Neural cell (in vitro differentiated cells): ENCODE data around the gene PRDM15. TPM values are rescaled to one million over a fixed set of nuclear protein-coding genes. Genes with fewer than 3 reads are reported as not detected.

Source experiments
- H2AFZ ChIP-seq: fragments of 200-600, 300-800 bp; sonication (generic), shearing (Covaris generic); 2 replicates; pipeline ENCODE4 v1.6.0; 2014; ENCODE audit warnings: low read depth, mild to moderate bottlenecking, antibody characterized with exemption, low read length, moderate library complexity
- H3F3A ChIP-seq: fragments of 200-600 bp; shearing (Covaris generic); 2 replicates; pipeline ENCODE4 v1.6.1; 2016; ENCODE audit warnings: mild to moderate bottlenecking, moderate library complexity, mixed read lengths, antibody characterized with exemption, low read length; ENCODE audit not compliant: insufficient read depth, poor library complexity, severe bottlenecking
- H3K27ac ChIP-seq: fragments of 200-600, 300-800 bp; sonication (generic), shearing (Covaris generic); 2 replicates; pipeline ENCODE4 v1.5.1; 2014; ENCODE audit warnings: mild to moderate bottlenecking, low read length, moderate library complexity
- H3K27me3 ChIP-seq: fragments of 300-800, 200-600 bp; sonication (generic), shearing (Covaris generic); 2 replicates; pipeline ENCODE4 v1.6.0; 2014; ENCODE audit warnings: mild to moderate bottlenecking, low read depth, low read length, moderate library complexity; ENCODE audit not compliant: insufficient read depth
- H3K36me3 ChIP-seq: fragments of 300-800, 200-600 bp; sonication (generic), shearing (Covaris generic); 2 replicates; pipeline ENCODE4 v1.5.1; 2014; ENCODE audit warnings: mild to moderate bottlenecking, antibody characterized with exemption, low read length, moderate library complexity; ENCODE audit not compliant: insufficient read depth
- H3K4me2 ChIP-seq: fragments of 300-800, 200-600 bp; sonication (generic), shearing (Covaris generic); 2 replicates; pipeline ENCODE4 v1.6.0; 2014; ENCODE audit warnings: mild to moderate bottlenecking, low read length
- H3K4me3 ChIP-seq: fragments of 300-800, 200-600 bp; sonication (generic), shearing (Covaris generic); 2 replicates; pipeline ENCODE4 v1.5.1; 2014; ENCODE audit warnings: mild to moderate bottlenecking, low read length, moderate library complexity
- H3K79me2 ChIP-seq: fragments of 200-600 bp; shearing (Covaris generic); replicated peaks from 2 replicates; pipeline ENCODE4 v1.6.0; 2014; ENCODE audit warnings: mild to moderate bottlenecking, low read length, moderate library complexity; ENCODE audit not compliant: insufficient read depth
- H3K9ac ChIP-seq: fragments of 300-800, 200-600 bp; sonication (generic), shearing (Covaris generic); 2 replicates; pipeline ENCODE4 v1.6.1; 2016; ENCODE audit warnings: mild to moderate bottlenecking, low read length, mixed read lengths
- H3K9me2 ChIP-seq: fragments of 200-600 bp; shearing (Covaris generic); 2 replicates; pipeline ENCODE4 v1.6.1; 2016; ENCODE audit warnings: mild to moderate bottlenecking, low read length, mixed read lengths; ENCODE audit not compliant: insufficient read depth
- H3K9me3 ChIP-seq: fragments of 200-600, 300-800 bp; sonication (generic), shearing (Covaris generic); 2 replicates; pipeline ENCODE4 v1.6.1; 2016; ENCODE audit warnings: mild to moderate bottlenecking, mixed run types, low read length, moderate library complexity, mixed read lengths
- H4K20me1 ChIP-seq: fragments of 200-600 bp; shearing (Covaris generic); 2 replicates; pipeline ENCODE4 v1.6.1; 2016; ENCODE audit warnings: mild to moderate bottlenecking, mixed run types; ENCODE audit not compliant: insufficient read depth
- EP300 ChIP-seq: fragments of 450-650 bp; conservative IDR thresholded peaks from 2 replicates; pipeline ENCODE4 v1.6.1; 2014; ENCODE audit warnings: antibody characterized with exemption, mild to moderate bottlenecking, moderate library complexity; ENCODE audit not compliant: poor library complexity, severe bottlenecking
- EZH2 ChIP-seq: fragments of 200-600, 300-800 bp; shearing (Covaris generic), sonication (generic); IDR thresholded peaks from 2 replicates; pipeline ENCODE4 v1.6.1; 2014; ENCODE audit warnings: antibody characterized with exemption, low read length, borderline replicate concordance, mild to moderate bottlenecking; ENCODE audit not compliant: insufficient read depth, poor library complexity, severe bottlenecking
- MXI1 ChIP-seq: fragments of 450-650 bp; conservative IDR thresholded peaks from 2 replicates; pipeline ENCODE4 v1.6.1; 2014; ENCODE audit warnings: antibody characterized with exemption, mild to moderate bottlenecking; ENCODE audit not compliant: poor library complexity, severe bottlenecking
- POLR2AphosphoS5 ChIP-seq: IDR thresholded peaks from 2 replicates; pipeline ENCODE4 v1.6.1; 2012
- RAD21 ChIP-seq: fragments of 450-650 bp; conservative IDR thresholded peaks from 2 replicates; pipeline ENCODE4 v1.6.1; 2014; ENCODE audit warnings: antibody characterized with exemption, mild to moderate bottlenecking, moderate library complexity
- SMC3 ChIP-seq: fragments of 450-650 bp; conservative IDR thresholded peaks from 2 replicates; pipeline ENCODE4 v1.6.1; 2014; ENCODE audit warnings: antibody characterized with exemption, mild to moderate bottlenecking, moderate library complexity; ENCODE audit not compliant: poor library complexity
- TAF1 ChIP-seq: IDR thresholded peaks from 2 replicates; pipeline ENCODE4 v1.6.1; 2012; ENCODE audit warnings: low read depth
- polyA plus RNA-seq: library from polyadenylated mRNA; depleted of rRNA; stranded (reverse); fragments of >200 nt; gene quantifications from 2 replicates; pipeline ENCODE4 v1.2.3, GENCODE V29; 2014
- TF ChIP-seq, protein P1 (sequence below): IDR thresholded peaks from 2 replicates; pipeline ENCODE4 v1.6.1; 2012; ENCODE audit warnings: borderline replicate concordance
- TF ChIP-seq, protein P2 (sequence below): fragments of 450-650 bp; IDR thresholded peaks from 2 replicates; pipeline ENCODE4 v1.5.1; 2014; ENCODE audit warnings: antibody characterized with exemption, mild to moderate bottlenecking, moderate library complexity; ENCODE audit not compliant: poor library complexity, severe bottlenecking

Gene PRDM15
- polyA plus RNA-seq, 1 donor from 2014 or later, result 4.1 TPM

DNA sequence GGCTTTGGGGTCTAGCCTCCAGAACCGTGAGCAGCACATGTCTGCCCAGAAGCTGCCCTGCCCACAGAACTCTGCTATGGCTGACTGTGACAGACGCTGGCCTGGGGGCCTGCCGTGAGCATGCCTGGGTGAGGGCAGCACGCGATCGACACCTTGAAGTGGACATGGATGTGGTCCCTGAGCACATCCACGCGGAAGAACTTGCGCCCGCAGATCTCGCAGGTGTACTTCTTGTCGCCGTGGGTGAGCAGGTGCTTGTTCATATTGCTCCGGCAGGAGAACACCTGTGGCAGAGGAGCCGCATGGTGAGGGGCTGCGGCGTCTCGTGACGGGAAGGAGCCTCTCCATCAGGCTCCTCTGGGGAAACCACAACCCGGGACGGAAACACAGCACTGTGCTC, 56.0 kb downstream of the PRDM15 start:
- H3K9ac ChIP-seq, result no peak overlapping the region
- no peaks in the 10 kb centered on the region for H3K27me3 ChIP-seq
- H4K20me1 ChIP-seq, result no peaks in the 10 kb centered on the region
- no peak overlapping the region for H3K4me2 ChIP-seq
- no peaks in the 10 kb centered on the region for H3F3A ChIP-seq
- no peaks in the 10 kb centered on the region for H3K9me3 ChIP-seq
- no peaks in the 10 kb centered on the region for H3K79me2 ChIP-seq
- no peaks in the 10 kb centered on the region for H3K9me2 ChIP-seq
- H3K4me3 ChIP-seq, result no peak overlapping the region
- H3K27ac ChIP-seq, result no peak overlapping the region
- no peak overlapping the region for H2AFZ ChIP-seq
- no peak for TF ChIP-seq POLR2AphosphoS5
- TF ChIP-seq MXI1, result no peak
- no peak for TF ChIP-seq SMC3
- TF ChIP-seq TAF1, result no peak
- TF ChIP-seq, protein P1, sequence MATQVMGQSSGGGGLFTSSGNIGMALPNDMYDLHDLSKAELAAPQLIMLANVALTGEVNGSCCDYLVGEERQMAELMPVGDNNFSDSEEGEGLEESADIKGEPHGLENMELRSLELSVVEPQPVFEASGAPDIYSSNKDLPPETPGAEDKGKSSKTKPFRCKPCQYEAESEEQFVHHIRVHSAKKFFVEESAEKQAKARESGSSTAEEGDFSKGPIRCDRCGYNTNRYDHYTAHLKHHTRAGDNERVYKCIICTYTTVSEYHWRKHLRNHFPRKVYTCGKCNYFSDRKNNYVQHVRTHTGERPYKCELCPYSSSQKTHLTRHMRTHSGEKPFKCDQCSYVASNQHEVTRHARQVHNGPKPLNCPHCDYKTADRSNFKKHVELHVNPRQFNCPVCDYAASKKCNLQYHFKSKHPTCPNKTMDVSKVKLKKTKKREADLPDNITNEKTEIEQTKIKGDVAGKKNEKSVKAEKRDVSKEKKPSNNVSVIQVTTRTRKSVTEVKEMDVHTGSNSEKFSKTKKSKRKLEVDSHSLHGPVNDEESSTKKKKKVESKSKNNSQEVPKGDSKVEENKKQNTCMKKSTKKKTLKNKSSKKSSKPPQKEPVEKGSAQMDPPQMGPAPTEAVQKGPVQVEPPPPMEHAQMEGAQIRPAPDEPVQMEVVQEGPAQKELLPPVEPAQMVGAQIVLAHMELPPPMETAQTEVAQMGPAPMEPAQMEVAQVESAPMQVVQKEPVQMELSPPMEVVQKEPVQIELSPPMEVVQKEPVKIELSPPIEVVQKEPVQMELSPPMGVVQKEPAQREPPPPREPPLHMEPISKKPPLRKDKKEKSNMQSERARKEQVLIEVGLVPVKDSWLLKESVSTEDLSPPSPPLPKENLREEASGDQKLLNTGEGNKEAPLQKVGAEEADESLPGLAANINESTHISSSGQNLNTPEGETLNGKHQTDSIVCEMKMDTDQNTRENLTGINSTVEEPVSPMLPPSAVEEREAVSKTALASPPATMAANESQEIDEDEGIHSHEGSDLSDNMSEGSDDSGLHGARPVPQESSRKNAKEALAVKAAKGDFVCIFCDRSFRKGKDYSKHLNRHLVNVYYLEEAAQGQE, result no peak
- TF ChIP-seq, protein P2, sequence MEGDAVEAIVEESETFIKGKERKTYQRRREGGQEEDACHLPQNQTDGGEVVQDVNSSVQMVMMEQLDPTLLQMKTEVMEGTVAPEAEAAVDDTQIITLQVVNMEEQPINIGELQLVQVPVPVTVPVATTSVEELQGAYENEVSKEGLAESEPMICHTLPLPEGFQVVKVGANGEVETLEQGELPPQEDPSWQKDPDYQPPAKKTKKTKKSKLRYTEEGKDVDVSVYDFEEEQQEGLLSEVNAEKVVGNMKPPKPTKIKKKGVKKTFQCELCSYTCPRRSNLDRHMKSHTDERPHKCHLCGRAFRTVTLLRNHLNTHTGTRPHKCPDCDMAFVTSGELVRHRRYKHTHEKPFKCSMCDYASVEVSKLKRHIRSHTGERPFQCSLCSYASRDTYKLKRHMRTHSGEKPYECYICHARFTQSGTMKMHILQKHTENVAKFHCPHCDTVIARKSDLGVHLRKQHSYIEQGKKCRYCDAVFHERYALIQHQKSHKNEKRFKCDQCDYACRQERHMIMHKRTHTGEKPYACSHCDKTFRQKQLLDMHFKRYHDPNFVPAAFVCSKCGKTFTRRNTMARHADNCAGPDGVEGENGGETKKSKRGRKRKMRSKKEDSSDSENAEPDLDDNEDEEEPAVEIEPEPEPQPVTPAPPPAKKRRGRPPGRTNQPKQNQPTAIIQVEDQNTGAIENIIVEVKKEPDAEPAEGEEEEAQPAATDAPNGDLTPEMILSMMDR, result no peak
- TF ChIP-seq EZH2, result no peak
- TF ChIP-seq RAD21, result no peak
- TF ChIP-seq EP300, result no peak
- no peaks in the 10 kb centered on the region for H3K36me3 ChIP-seq

DNA sequence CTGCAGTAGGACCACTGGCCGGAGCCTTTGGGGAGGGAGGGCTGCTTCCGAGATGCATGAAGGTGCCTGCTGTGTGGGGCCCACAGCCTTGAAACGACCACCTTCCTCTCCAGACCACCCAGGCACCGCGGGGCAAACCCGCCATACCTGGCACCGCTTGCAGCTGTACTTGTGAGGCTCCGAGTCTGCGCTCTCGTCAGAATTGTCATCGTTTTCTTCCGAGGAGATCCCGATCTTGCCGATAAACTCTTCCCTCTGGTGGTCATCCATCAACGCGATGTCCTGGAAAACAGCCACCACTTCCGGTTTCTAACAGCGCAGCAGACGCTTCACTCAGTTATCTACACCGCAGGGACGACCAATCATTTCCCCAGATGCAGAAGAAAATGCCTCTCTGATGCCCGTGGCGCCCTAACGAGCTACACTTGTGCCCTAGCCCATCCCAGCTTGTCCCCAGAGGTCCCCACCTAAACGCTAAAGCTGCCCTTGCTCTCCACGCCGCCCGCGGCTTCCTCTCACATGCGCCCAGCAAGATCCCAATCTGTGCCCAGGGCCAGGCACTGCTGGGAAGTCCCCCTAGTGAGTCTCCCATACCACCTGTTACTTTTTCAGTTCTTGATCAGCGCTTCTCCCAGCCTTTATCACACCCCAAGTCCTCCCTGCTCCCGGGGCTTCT, 57.2 kb downstream of the PRDM15 start:
- H3K36me3 ChIP-seq, result no peaks in the 10 kb centered on the region
- H3K9me2 ChIP-seq, result no peaks in the 10 kb centered on the region
- no peaks in the 10 kb centered on the region for H3F3A ChIP-seq
- no peaks in the 10 kb centered on the region for H3K9me3 ChIP-seq
- H3K27me3 ChIP-seq, result no peaks in the 10 kb centered on the region
- no peaks in the 10 kb centered on the region for H4K20me1 ChIP-seq
- no peak overlapping the region for H3K4me3 ChIP-seq
- no peak overlapping the region for H3K9ac ChIP-seq
- no peak overlapping the region for H3K27ac ChIP-seq
- TF ChIP-seq TAF1, result no peak
- TF ChIP-seq POLR2AphosphoS5, result no peak
- TF ChIP-seq EZH2, result no peak
- TF ChIP-seq, protein P2, result no peak
- TF ChIP-seq SMC3, result no peak
- TF ChIP-seq MXI1, result no peak
- TF ChIP-seq, protein P1, result no peak
- no peak for TF ChIP-seq EP300
- TF ChIP-seq RAD21, result no peak
- no peaks in the 10 kb centered on the region for H3K79me2 ChIP-seq
- no peak overlapping the region for H2AFZ ChIP-seq
- no peak overlapping the region for H3K4me2 ChIP-seq
